ENCODE results near the gene DNAJB8. TPM values are rescaled to one million over a fixed set of nuclear protein-coding genes. Genes with fewer than 3 reads are reported as not detected.

Gene DNAJB8
- total RNA-seq, 1 donor from 2014 or later = not detected

DNA sequence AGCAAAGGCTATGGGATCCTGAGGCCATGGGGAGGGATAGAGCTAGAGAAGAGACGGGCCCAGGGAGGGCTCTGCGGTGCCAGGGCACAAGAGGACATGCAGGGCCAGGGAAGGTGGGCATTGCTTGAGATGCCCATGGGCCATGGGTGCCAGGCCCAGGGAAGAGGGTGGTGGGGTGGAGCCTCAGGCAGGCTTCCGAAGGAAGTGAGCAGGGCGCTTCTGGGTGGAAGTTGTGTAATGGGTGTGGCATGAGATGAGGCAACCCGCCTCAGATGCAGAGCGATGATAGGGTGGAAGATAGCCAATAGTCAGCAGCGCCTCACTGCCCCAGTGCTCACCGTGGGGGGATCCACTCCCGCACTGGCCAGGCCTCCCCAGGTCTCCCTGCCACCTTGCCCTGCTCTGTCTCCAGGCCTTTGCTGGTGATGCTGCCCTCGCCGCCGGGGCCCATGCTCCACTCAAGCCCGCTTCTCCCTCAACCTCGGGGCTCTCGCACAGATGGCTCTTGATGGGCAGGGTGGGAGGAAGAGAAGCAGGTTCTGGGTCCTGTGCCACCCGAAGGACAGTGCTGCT, 51.4 kb downstream of the DNAJB8 start:
- peaks cover 15% of the 10 kb centered on the region for H3K9me3 Mint-ChIP-seq (ENCODE audit: unreplicated experiment)
- H3K36me3 Mint-ChIP-seq (ENCODE audit: unreplicated experiment) = peaks cover 9% of the 10 kb centered on the region
- no peak for DNase-seq
- peaks cover 29% of the 10 kb centered on the region for H3K27me3 Mint-ChIP-seq (ENCODE audit: unreplicated experiment)
- peaks cover 7% of the 10 kb centered on the region for H3K4me1 Mint-ChIP-seq (ENCODE audit: low read depth, unreplicated experiment)
- H3K4me3 Mint-ChIP-seq (ENCODE audit: unreplicated experiment) = no peak overlapping the region
- H3K27ac Mint-ChIP-seq (ENCODE audit: unreplicated experiment) = no peak overlapping the region
- TF ChIP-seq, protein P1, sequence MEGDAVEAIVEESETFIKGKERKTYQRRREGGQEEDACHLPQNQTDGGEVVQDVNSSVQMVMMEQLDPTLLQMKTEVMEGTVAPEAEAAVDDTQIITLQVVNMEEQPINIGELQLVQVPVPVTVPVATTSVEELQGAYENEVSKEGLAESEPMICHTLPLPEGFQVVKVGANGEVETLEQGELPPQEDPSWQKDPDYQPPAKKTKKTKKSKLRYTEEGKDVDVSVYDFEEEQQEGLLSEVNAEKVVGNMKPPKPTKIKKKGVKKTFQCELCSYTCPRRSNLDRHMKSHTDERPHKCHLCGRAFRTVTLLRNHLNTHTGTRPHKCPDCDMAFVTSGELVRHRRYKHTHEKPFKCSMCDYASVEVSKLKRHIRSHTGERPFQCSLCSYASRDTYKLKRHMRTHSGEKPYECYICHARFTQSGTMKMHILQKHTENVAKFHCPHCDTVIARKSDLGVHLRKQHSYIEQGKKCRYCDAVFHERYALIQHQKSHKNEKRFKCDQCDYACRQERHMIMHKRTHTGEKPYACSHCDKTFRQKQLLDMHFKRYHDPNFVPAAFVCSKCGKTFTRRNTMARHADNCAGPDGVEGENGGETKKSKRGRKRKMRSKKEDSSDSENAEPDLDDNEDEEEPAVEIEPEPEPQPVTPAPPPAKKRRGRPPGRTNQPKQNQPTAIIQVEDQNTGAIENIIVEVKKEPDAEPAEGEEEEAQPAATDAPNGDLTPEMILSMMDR (IDR thresholded peaks at IDR 0.05; ENCODE audit: partially characterized antibody, unreplicated experiment) = no peak

DNA sequence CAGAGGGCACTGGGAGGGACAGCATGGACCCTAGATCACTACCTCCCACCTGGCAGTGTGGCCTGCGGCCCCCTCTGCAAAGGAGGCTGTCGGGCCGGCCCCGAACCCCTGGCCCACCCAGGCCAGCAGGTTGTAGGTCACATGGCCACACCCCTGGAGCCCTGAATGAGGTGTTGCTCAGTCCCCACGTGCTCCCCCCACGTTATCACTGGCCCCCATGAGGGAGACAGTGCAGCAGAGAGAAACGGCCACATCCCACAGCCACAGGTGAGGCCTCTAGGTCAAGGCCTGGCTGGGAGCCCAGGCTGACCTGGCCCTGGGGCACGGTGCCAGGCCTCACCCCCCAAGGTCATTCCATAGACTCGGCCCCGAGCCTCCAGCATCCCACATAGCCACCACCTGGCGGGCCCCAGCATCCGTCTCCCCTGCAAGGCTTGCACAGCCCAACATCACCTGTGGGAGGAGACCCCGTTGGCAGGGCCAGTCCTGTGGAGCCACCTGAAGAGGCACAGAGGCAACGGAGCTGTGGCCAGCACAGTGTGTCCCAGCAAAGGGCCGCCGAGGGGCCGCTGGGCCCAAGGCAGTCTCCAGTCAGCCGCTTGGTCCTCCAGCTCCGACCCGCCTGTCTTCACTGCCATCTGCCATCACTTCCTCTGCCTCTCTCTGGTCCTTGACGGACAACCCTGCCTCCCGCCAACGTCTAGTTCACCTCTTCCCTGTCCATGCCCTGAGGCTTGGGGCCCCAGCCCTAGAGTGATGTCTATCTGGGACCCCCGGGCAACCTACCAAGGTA, 53.1 kb downstream of the DNAJB8 start:
- H3K4me1 Mint-ChIP-seq (ENCODE audit: low read depth, unreplicated experiment) = peaks cover 13% of the 10 kb centered on the region
- no peak overlapping the region for H3K4me3 Mint-ChIP-seq (ENCODE audit: unreplicated experiment)
- H3K36me3 Mint-ChIP-seq (ENCODE audit: unreplicated experiment) = peaks cover under 1% of the 10 kb centered on the region
- H3K27me3 Mint-ChIP-seq (ENCODE audit: unreplicated experiment) = peaks cover 21% of the 10 kb centered on the region
- peaks cover 5% of the 10 kb centered on the region for H3K9me3 Mint-ChIP-seq (ENCODE audit: unreplicated experiment)
- H3K27ac Mint-ChIP-seq (ENCODE audit: unreplicated experiment) = no peak overlapping the region
- DNase-seq = no peak
- TF ChIP-seq, protein P1 (IDR thresholded peaks at IDR 0.05; ENCODE audit: partially characterized antibody, unreplicated experiment) = no peak

DNA sequence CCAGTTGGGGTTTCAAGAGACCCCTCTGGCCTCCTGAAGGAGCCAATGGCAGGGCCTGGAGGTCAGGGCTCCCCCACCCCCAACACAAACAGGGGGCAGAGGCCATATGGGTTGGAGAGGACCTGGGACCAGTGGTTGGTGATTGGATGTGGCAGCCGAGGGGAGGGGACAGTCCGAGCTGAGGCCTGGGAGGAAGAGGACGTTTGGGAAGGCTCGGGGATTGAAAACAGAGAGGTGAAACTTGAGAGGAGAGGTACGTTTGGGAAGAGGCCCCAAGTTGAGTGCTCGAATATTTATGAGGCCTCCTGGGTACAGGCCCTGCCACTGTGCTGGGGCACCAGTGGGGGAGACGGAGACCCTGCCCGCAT, 53.7 kb downstream of the DNAJB8 start:
- Mint-ChIP-seq H3K4me3 (ENCODE audit: unreplicated experiment) (no peak overlapping the region), H3K4me1 (ENCODE audit: low read depth, unreplicated experiment) (peaks cover 15% of the 10 kb centered on the region), H3K36me3 (ENCODE audit: unreplicated experiment) (no peaks in the 10 kb centered on the region), H3K9me3 (ENCODE audit: unreplicated experiment) (peaks cover 5% of the 10 kb centered on the region), H3K27ac (ENCODE audit: unreplicated experiment) (no peak overlapping the region), H3K27me3 (ENCODE audit: unreplicated experiment) (peaks cover 23% of the 10 kb centered on the region)
- TF ChIP-seq, protein P1 (IDR thresholded peaks at IDR 0.05; ENCODE audit: partially characterized antibody, unreplicated experiment) = no peak
- no peak for DNase-seq

Other genes with a start within 250 kb of the DNAJB8 start
- 3.6 TPM for gene GATA2, start 26.3 kb upstream of the DNAJB8 start, total RNA-seq (ENCODE audit: unreplicated experiment)
- gene RPN1, start 183.9 kb upstream of the DNAJB8 start, total RNA-seq (ENCODE audit: unreplicated experiment) = 121 TPM